Measurements from ENCODE around the gene TSC2. TPM values are rescaled to one million over a fixed set of nuclear protein-coding genes. Genes with fewer than 3 reads are reported as not detected.

The TSC2 gene
- total RNA-seq, 4 donors from 2014 or later: 75.4 to 507 (median 111) TPM

GRCh38 chr16:2058872-2059271, 11.1 kb downstream of the TSC2 start:
- H3K27me3 ChIP-seq: no peaks in the 10 kb centered on the region
- 91 to 94% methylated on average over 10 of the region's 10 CpGs for WGBS, 2 donors
- no peak for DNase-seq (ENCODE audit: low spot score in 2 of 2)
- H3K36me3 ChIP-seq: peaks cover 0 to 93% (median 4%) of the 10 kb centered on the region in 3 donors
- peaks cover 0 to 19% (median 0%) of the 10 kb centered on the region in 4 donors for H3K4me1 ChIP-seq
- H3K27ac ChIP-seq: no peak overlapping the region
- no peak overlapping the region for H3K4me3 ChIP-seq
- TF ChIP-seq EP300 (IDR thresholded peaks at IDR 0.05) (no peak), POLR2A (IDR thresholded peaks at IDR 0.05) (no peak)
- no peaks in the 10 kb centered on the region for H3K9me3 ChIP-seq

DNA sequence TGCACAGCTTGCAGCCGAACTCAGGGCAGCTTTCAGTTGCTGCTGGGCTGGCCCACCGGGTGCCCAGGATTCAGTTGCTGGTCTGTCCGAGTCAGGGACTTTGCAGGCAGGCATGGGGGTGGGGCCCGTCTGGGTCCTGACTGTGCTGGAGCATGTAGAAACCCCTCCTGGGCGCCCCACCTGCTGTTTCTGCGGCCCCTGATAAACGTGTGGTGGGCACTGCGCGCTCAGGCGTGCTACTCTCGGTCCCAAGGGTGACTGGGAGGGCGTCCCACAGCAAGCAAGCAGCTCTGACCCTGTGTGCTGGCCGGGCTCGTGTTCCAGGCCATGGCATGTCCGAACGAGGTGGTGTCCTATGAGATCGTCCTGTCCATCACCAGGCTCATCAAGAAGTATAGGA, 12.6 kb downstream of the TSC2 start:
- no peak for DNase-seq (ENCODE audit: low spot score in 2 of 2)
- Histone ChIP-seq H3K9me3 (no peaks in the 10 kb centered on the region), H3K27ac (no peak overlapping the region), H3K4me1 (peaks cover 0 to 18% (median 0%) of the 10 kb centered on the region in 4 donors), H3K4me3 (no peak overlapping the region), H3K36me3 (peaks cover 0 to 93% (median 5%) of the 10 kb centered on the region in 3 donors), H3K27me3 (no peaks in the 10 kb centered on the region)
- WGBS, 2 donors: 88% methylated on average over 15 to 16 of the region's 17 CpGs
- TF ChIP-seq EP300 (IDR thresholded peaks at IDR 0.05): no peak
- TF ChIP-seq, protein P1, sequence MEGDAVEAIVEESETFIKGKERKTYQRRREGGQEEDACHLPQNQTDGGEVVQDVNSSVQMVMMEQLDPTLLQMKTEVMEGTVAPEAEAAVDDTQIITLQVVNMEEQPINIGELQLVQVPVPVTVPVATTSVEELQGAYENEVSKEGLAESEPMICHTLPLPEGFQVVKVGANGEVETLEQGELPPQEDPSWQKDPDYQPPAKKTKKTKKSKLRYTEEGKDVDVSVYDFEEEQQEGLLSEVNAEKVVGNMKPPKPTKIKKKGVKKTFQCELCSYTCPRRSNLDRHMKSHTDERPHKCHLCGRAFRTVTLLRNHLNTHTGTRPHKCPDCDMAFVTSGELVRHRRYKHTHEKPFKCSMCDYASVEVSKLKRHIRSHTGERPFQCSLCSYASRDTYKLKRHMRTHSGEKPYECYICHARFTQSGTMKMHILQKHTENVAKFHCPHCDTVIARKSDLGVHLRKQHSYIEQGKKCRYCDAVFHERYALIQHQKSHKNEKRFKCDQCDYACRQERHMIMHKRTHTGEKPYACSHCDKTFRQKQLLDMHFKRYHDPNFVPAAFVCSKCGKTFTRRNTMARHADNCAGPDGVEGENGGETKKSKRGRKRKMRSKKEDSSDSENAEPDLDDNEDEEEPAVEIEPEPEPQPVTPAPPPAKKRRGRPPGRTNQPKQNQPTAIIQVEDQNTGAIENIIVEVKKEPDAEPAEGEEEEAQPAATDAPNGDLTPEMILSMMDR (IDR thresholded peaks at IDR 0.05): no peak
- no peak for TF ChIP-seq POLR2A (IDR thresholded peaks at IDR 0.05)

- Histone ChIP-seq H3K4me3 (no peak overlapping the region), H3K9me3 (no peaks in the 10 kb centered on the region), H3K27me3 (no peaks in the 10 kb centered on the region), H3K36me3 (peaks cover under 1 to 95% (median 5%) of the 10 kb centered on the region in 3 donors), H3K4me1 (peaks cover 0 to 16% (median 0%) of the 10 kb centered on the region in 4 donors), H3K27ac (no peak overlapping the region)
- TF ChIP-seq EP300 (IDR thresholded peaks at IDR 0.05) (no peak), POLR2A (IDR thresholded peaks at IDR 0.05) (no peak)
- TF ChIP-seq, protein P1 (IDR thresholded peaks at IDR 0.05): no peak
- DNase-seq (ENCODE audit: low spot score in 2 of 2): no peak
- WGBS, 2 donors: 83 to 87% methylated on average over 13 to 18 of the region's 18 CpGs
These were observed 13.2 kb downstream of the TSC2 start for GRCh38 chr16:2061023-2061422.

- DNase-seq (ENCODE audit: low spot score in 2 of 2): no peak
- no peak overlapping the region for H3K27ac ChIP-seq
- TF ChIP-seq, protein P1 (IDR thresholded peaks at IDR 0.05): no peak
- no peak for TF ChIP-seq EP300 (IDR thresholded peaks at IDR 0.05)
- TF ChIP-seq POLR2A (IDR thresholded peaks at IDR 0.05): no peak
- peaks cover 3 to 95% (median 5%) of the 10 kb centered on the region in 3 donors for H3K36me3 ChIP-seq
- WGBS, 2 donors: 81 to 88% methylated on average over 10 to 13 of the region's 13 CpGs
- H3K4me3 ChIP-seq: no peak overlapping the region
- peaks cover 0 to 11% (median 0%) of the 10 kb centered on the region in 4 donors for H3K4me1 ChIP-seq
- no peaks in the 10 kb centered on the region for H3K9me3 ChIP-seq
- H3K27me3 ChIP-seq: no peaks in the 10 kb centered on the region
These were observed 13.7 kb downstream of the TSC2 start for GRCh38 chr16:2061526-2061925.

DNA sequence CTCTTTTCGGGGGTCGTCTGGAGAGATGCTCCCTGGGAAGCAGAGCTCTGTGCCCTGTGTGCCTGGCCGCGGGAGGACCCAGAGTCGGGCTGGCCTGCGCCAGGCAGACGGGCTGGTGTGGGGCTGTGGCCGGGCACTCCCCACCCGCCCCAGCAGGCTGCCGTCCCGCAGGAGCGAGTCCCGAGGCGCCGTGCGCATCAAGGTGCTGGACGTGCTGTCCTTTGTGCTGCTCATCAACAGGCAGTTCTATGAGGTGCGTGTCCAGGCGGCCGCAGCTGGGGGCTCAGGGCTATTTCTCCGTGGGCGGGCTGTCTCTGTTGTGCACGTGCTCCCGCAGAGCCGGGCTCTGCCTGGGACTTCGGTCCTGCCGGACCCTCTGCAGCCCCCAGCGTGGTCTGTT, 15.0 kb downstream of the TSC2 start:
- Histone ChIP-seq H3K4me3 (no peak overlapping the region), H3K9me3 (no peaks in the 10 kb centered on the region), H3K4me1 (no peaks in the 10 kb centered on the region), H3K36me3 (peaks cover 3 to 97% (median 5%) of the 10 kb centered on the region in 3 donors), H3K27me3 (no peaks in the 10 kb centered on the region), H3K27ac (no peak overlapping the region)
- TF ChIP-seq EP300 (IDR thresholded peaks at IDR 0.05) (no peak), POLR2A (IDR thresholded peaks at IDR 0.05) (no peak)
- TF ChIP-seq, protein P1 (IDR thresholded peaks at IDR 0.05): no peak
- DNase-seq (ENCODE audit: low spot score in 2 of 2): no peak
- WGBS, 2 donors: 92 to 95% methylated on average over 25 to 26 of the region's 28 CpGs

- TF ChIP-seq, protein P1 (IDR thresholded peaks at IDR 0.05): no peak
- no peak for TF ChIP-seq POLR2A (IDR thresholded peaks at IDR 0.05)
- TF ChIP-seq EP300 (IDR thresholded peaks at IDR 0.05): no peak
- Histone ChIP-seq H3K9me3 (no peaks in the 10 kb centered on the region), H3K36me3 (peaks cover 3 to 97% (median 5%) of the 10 kb centered on the region in 3 donors), H3K4me1 (no peaks in the 10 kb centered on the region), H3K27me3 (no peaks in the 10 kb centered on the region), H3K27ac (no peak overlapping the region), H3K4me3 (no peak overlapping the region)
- no peak for DNase-seq (ENCODE audit: low spot score in 2 of 2)
- WGBS, 2 donors: 88 to 93% methylated on average over 16 to 24 of the region's 25 CpGs
These were observed 16.1 kb downstream of the TSC2 start for GRCh38 chr16:2063861-2064260.
